SK-N-SH (cell line): ENCODE data around the gene SLCO3A1. TPM values are rescaled to one million over a fixed set of nuclear protein-coding genes. Genes with fewer than 3 reads are reported as not detected.

Experiments
- CTCF ChIA-PET: fragments of 300-600, 350-600 bp; formaldehyde crosslinking; extraction: SDS; loops from one replicate; lab custom pipeline; 2021; lab: Yijun Ruan, JAX
- POLR2A ChIA-PET: fragments of 350-600 bp; sonication (Branson Sonifier 250); formaldehyde crosslinking; extraction: SDS; loops from one replicate; lab custom pipeline; 2020; ENCODE audit warnings: antibody characterized with exemption, inconsistent platforms; lab: Yijun Ruan, JAX
- DNase-seq: peaks from one replicate; pipeline ENCODE4 v3.0.0; 2012
- H2AFZ ChIP-seq: fragments of 200-600 bp; sonication (generic); 2 replicates; pipeline ENCODE4 v1.8.1; 2016; ENCODE audit warnings: antibody characterized with exemption, mild to moderate bottlenecking, low read depth
- H3F3A ChIP-seq: fragments of 200-600 bp; sonication (generic); replicated peaks from 2 replicates; pipeline ENCODE3; 2016; ENCODE audit warnings: antibody characterized with exemption, mild to moderate bottlenecking; ENCODE audit not compliant: insufficient read depth
- H3K27ac ChIP-seq, 2 experiments: fragments of 200-500 bp in 1 of 2; fragments of 200-600 bp in 1 of 2; sonication (Bioruptor generic) in 1 of 2; sonication (generic), shearing (Covaris generic) in 1 of 2; 2 replicates each; pipeline versions ENCODE4 v1.5.1 to v1.6.1; 2014 to 2016; ENCODE audit warnings: low read depth in 2 of 2, inconsistent platforms in 1 of 2, low read length in 1 of 2, mild to moderate bottlenecking in 1 of 2, mixed read lengths in 1 of 2
- H3K27me3 ChIP-seq: fragments of 200-600 bp; sonication (generic), shearing (Covaris generic); 2 replicates; pipeline ENCODE4 v1.6.1; 2016; ENCODE audit warnings: mixed run types; ENCODE audit not compliant: insufficient read depth
- H3K36me3 ChIP-seq, 2 experiments: fragments of 200-500 bp in 1 of 2; fragments of 200-600 bp in 1 of 2; sonication (Bioruptor generic) in 1 of 2; sonication (generic) in 1 of 2; replicated peaks in 1 of 2; 2 replicates each; pipeline versions ENCODE3 to v1.5.1; 2014 to 2016; ENCODE audit warnings: low read length in 1 of 2, mild to moderate bottlenecking in 1 of 2; ENCODE audit not compliant: insufficient read depth in 2 of 2, control insufficient read depth in 1 of 2
- H3K4me1 ChIP-seq, 2 experiments: fragments of 200-500 bp in 1 of 2; fragments of 200-600 bp in 1 of 2; sonication (Bioruptor generic) in 1 of 2; sonication (generic), shearing (Covaris generic) in 1 of 2; 2 replicates each; pipeline versions ENCODE4 v1.5.1 to v1.6.1; 2014 to 2016; ENCODE audit warnings: low read depth in 1 of 2, low read length in 1 of 2, mixed run types in 1 of 2; ENCODE audit not compliant: insufficient read depth in 2 of 2, control insufficient read depth in 1 of 2
- H3K4me2 ChIP-seq: fragments of 200-600 bp; sonication (generic), shearing (Covaris generic); 2 replicates; pipeline ENCODE4 v1.6.1; 2017; ENCODE audit warnings: mixed run types
- H3K4me3 ChIP-seq, 2 experiments: fragments of 200-500 bp in 1 of 2; fragments of 200-600 bp in 1 of 2; sonication (Bioruptor generic) in 1 of 2; sonication (generic), shearing (Covaris generic) in 1 of 2; 2 replicates each; pipeline versions ENCODE4 v1.5.1 to v1.8.1; 2014 to 2016; ENCODE audit warnings: low read depth in 2 of 2, inconsistent platforms in 1 of 2, low read length in 1 of 2, mild to moderate bottlenecking in 1 of 2, mixed read lengths in 1 of 2, moderate library complexity in 1 of 2
- H3K79me2 ChIP-seq: fragments of 200-600 bp; sonication (generic); 2 replicates; pipeline ENCODE4 v1.8.1; 2017; ENCODE audit warnings: mild to moderate bottlenecking; ENCODE audit not compliant: insufficient read depth
- H3K9ac ChIP-seq: fragments of 200-600 bp; sonication (generic); 2 replicates; pipeline ENCODE4 v1.6.1; 2017; ENCODE audit warnings: mixed run types
- H3K9me2 ChIP-seq: fragments of 200-600 bp; sonication (generic); 2 replicates; pipeline ENCODE4 v1.6.1; 2017; ENCODE audit warnings: mixed run types
- H3K9me3 ChIP-seq: fragments of 200-600 bp; sonication (generic); 2 replicates; pipeline ENCODE4 v1.6.1; 2017; ENCODE audit warnings: mixed run types, mild to moderate bottlenecking, moderate library complexity
- H4K20me1 ChIP-seq: fragments of 200-600 bp; sonication (generic); 2 replicates; pipeline ENCODE4 v1.6.1; 2017; ENCODE audit warnings: mild to moderate bottlenecking, mixed run types; ENCODE audit not compliant: insufficient read depth
- CHD2 ChIP-seq: fragments of 150-350 bp; IDR thresholded peaks from 2 replicates; pipeline ENCODE4 v1.6.1; 2018; ENCODE audit warnings: low read length; ENCODE audit not compliant: partially characterized antibody
- ELF1 ChIP-seq: IDR thresholded peaks from 2 replicates; pipeline ENCODE4 v1.4.0; 2012
- FOXM1 ChIP-seq: IDR thresholded peaks from 2 replicates; pipeline ENCODE4 v1.4.0; 2012; ENCODE audit warnings: low read depth, mild to moderate bottlenecking
- GABPA ChIP-seq: IDR thresholded peaks from 2 replicates; pipeline ENCODE4 v1.4.0; 2012; ENCODE audit warnings: low read depth, mild to moderate bottlenecking
- IRF3 ChIP-seq: fragments of 150-350 bp; IDR thresholded peaks from 2 replicates; pipeline ENCODE4 v1.6.1; 2016; ENCODE audit warnings: mild to moderate bottlenecking, low read depth, low read length
- MXI1 ChIP-seq: IDR thresholded peaks from 2 replicates; pipeline ENCODE4 v1.6.1; 2012; ENCODE audit warnings: mild to moderate bottlenecking, low read depth, low read length, improper control_type of control experiment
- RAD21 ChIP-seq: IDR thresholded peaks from 2 replicates; pipeline ENCODE4 v1.6.1; 2012; ENCODE audit warnings: mild to moderate bottlenecking, low read length
- RCOR1 ChIP-seq: fragments of 150-350 bp; IDR thresholded peaks from 2 replicates; pipeline ENCODE4 v1.6.1; 2017; ENCODE audit warnings: antibody characterized with exemption, low read length
- REST ChIP-seq: IDR thresholded peaks from 2 replicates; pipeline ENCODE4 v1.6.1; 2012; ENCODE audit warnings: mild to moderate bottlenecking, low read depth, low read length, moderate library complexity
- RFX5 ChIP-seq: IDR thresholded peaks from 2 replicates; pipeline ENCODE4 v1.6.1; 2012; ENCODE audit warnings: mild to moderate bottlenecking, improper control_type of control experiment, low read length
- RXRA ChIP-seq: IDR thresholded peaks from 2 replicates; pipeline ENCODE4 v1.4.0; 2012; ENCODE audit warnings: low read depth, mild to moderate bottlenecking, borderline replicate concordance
- SIN3A ChIP-seq: IDR thresholded peaks from 2 replicates; pipeline ENCODE4 v1.6.1; 2012; ENCODE audit warnings: low read depth, mild to moderate bottlenecking, low read length, moderate library complexity, borderline replicate concordance
- SMC3 ChIP-seq: IDR thresholded peaks from 2 replicates; pipeline ENCODE4 v1.6.1; 2012; ENCODE audit warnings: low read depth, low read length, improper control_type of control experiment
- TAF1 ChIP-seq: IDR thresholded peaks from 2 replicates; pipeline ENCODE4 v1.6.1; 2012; ENCODE audit warnings: low read depth, mild to moderate bottlenecking, low read length, moderate library complexity, borderline replicate concordance
- TEAD4 ChIP-seq: IDR thresholded peaks from 2 replicates; pipeline ENCODE4 v1.4.0; 2012; ENCODE audit warnings: mild to moderate bottlenecking, borderline replicate concordance; ENCODE audit not compliant: insufficient read depth
- USF2 ChIP-seq: fragments of 150-350 bp; IDR thresholded peaks from 2 replicates; pipeline ENCODE4 v1.6.1; 2017; ENCODE audit warnings: antibody characterized with exemption, low read length, low read depth, borderline replicate concordance
- WGBS: methylation state at CpG from one replicate; pipeline ENCODE4 v1.1.6; 2017; ENCODE audit warnings: low lambda C conversion rate; 5-methylcytosine and 5-hydroxymethylcytosine counted together
- polyA plus RNA-seq, 3 experiments: library from polyadenylated mRNA; depleted of rRNA; stranded (reverse); fragments of >200 nt; gene quantifications; 2 replicates each; pipeline ENCODE4 v1.2.3, GENCODE V29; 2012

SLCO3A1 gene
- polyA plus RNA-seq, 1 of the 3 experiments (the other 2 are of a cell fraction): 19.7 TPM

GRCh38 chr15:92098869-92099268, 245.4 kb downstream of the SLCO3A1 start:
- H3K27ac ChIP-seq: no peak overlapping the region; a peak in 1 of 4 replicates
- no peak overlapping the region for H2AFZ ChIP-seq
- peak; percentile 49 for DNase-seq

More at GRCh38 chr15:92098869-92099268, 245.4 kb downstream of the SLCO3A1 start:
- H3K9me2 ChIP-seq: no peaks in the 10 kb centered on the region
- H3K79me2 ChIP-seq: no peaks in the 10 kb centered on the region
- peaks cover 3 to 4% of the 10 kb centered on the region in 2 experiments for H3K36me3 ChIP-seq
- 71% methylated on average over 1 of the region's 5 CpGs for WGBS
- TF ChIP-seq RFX5 (no peak), SIN3A (no peak), IRF3 (no peak), SMC3 (0 out of 2 replicates have a peak, but pooled peaks have one; percentile 16), GABPA (no peak), RCOR1 (peak; percentile 33; the same call in 1 of the 2 replicates), TEAD4 (no peak), MXI1 (no peak; the same call in 1 of the 2 replicates), RXRA (no peak), TAF1 (no peak), CHD2 (no peak), ELF1 (no peak), RAD21 (peak; percentile 42), FOXM1 (no peak), USF2 (no peak), REST (no peak)
- H3K9ac ChIP-seq: no peak overlapping the region
- ChIA-PET CTCF (interaction anchor here (0.6 to 8.6 kb wide), 19 partner anchors 9 to 796 kb away, joined by 3 to 67 read pairs (median 3); no protein-coding TSS in a partner anchor), POLR2A (no interaction called here)
- H3K9me3 ChIP-seq: no peaks in the 10 kb centered on the region
- H3K4me3 ChIP-seq: no peak overlapping the region
- peaks cover 0 to 9% of the 10 kb centered on the region in 2 experiments; a peak in 1 of 4 replicates for H3K4me1 ChIP-seq
- H3K27me3 ChIP-seq: no peaks in the 10 kb centered on the region
- H3F3A ChIP-seq: no peaks in the 10 kb centered on the region
- H4K20me1 ChIP-seq: no peaks in the 10 kb centered on the region
- H3K4me2 ChIP-seq: no peak overlapping the region
